GM18907 (cell line): ENCODE measurements around the gene RAPGEF4.

Experiments used
- ATAC-seq: cut with Tn5 transposase; IDR thresholded peaks from one replicate; pipeline ENCODE4 v1.9.1; 2021; ENCODE audit warnings: mild to moderate bottlenecking, moderate library complexity; ENCODE audit not compliant: unreplicated experiment

RAPGEF4 gene

GRCh38 chr2:172821370-172822338 is 86.0 kb downstream of the RAPGEF4 start:
- no peak for ATAC-seq

DNA sequence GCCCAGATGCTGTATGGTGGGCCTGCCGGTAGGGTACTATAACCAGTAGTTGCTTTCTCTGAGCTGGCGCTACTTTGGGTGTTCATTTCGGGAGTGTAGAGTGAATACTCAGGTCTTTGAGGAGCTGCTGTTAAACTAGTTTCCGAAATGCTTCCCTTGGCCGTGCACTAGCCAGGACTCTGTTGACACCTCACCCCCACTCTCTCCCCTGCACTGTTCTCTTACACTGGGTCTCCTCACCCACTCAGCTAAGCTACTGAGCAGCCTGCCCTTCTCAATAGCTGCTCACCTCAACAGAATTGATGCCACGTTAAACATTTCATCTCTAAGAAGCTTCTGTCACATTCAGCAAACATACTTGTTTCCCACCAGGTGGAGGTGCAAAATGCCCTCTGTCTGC is 86.9 kb downstream of the RAPGEF4 start:
- no peak for ATAC-seq

DNA sequence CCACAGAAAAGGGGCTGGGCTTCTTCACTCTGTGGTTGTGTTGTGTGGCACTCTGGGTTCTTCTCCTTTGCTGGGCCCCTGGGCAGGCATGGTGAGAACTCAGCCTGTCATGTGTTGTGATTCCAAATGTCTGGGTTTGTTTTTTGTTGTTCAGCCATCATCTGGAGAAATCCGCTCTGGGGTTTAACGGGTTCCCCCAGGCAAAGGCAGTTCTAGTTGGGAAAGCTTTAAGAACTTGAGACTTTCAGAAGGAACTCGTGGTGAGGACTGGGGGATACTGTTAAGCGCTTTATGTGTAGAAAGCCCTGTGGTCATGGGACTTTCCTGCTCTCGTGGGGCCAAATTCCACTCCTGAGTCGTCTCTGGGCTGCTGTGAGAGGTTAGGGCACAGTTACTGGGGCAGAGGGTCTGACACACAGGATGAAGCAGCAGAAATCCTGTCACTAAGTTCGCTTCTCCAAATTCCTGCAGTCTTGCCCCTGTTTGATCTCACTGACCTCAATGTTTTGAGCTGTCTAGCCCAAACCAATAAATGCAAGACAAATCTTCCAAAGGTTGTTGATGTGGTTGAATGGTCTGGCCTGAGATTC is 87.7 kb downstream of the RAPGEF4 start:
- ATAC-seq, result no peak

- no peak for ATAC-seq
Observed at GRCh38 chr2:172826522-172826921, 90.9 kb downstream of the RAPGEF4 start.

DNA sequence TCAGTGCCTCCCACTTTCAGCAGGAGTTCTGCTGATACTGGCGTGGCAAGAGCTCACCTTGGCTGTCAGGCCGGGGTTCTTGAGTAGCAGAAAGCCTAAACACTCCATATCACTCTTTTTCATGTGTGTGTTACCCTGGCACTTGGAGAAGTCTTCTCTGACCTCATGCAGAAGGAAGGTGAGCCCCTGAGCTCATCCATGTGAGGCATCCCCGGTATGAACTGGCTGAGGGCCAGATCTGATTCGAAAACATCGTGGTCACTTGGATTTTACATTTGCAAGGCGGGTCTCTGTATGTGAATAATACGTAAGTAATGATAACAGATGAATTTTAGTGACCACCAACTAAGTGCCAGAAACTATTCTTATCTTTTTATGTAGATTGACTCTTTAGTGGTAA is 93.6 kb downstream of the RAPGEF4 start:
- no peak for ATAC-seq

DNA sequence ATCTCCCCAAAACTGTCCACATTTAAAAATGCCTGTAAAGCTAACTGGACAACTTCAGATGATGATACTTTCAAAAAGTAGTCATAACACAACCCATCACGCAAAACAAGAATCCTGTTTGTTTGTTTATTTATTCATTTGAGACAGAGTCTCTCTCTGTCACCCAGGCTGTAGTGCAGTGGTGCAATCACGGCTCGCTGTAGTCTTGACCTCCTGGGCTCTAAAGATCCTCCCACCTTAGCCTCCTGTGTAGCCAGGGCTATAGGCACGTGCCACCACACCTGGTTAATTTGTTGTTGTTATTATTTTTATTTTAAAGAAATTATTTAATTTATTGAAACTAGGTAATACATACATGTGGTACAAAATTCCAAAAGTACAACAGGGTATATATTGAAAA is 94.8 kb downstream of the RAPGEF4 start:
- ATAC-seq, result no peak

DNA sequence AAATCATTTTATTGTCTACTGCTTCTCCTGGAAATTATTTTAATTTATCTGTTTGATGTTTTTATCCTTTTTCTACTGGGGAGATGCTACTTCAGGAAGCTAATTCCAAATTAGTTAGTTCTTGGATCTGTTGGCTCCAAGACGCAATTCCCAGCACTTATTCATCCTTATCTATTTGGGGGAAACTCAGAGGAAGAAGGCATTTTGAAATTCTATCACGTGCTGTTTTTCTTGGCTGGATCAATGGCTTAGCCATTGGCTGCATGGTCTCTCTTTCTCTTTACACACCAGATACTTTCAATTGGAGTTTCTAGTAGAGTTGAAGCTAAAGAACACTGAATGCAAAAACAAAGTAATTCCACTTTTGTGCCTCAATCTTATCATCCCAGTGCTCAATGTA is 98.3 kb downstream of the RAPGEF4 start:
- ATAC-seq, result no peak

GRCh38 chr2:172834881-172835280 is 99.2 kb downstream of the RAPGEF4 start:
- no peak for ATAC-seq

DNA sequence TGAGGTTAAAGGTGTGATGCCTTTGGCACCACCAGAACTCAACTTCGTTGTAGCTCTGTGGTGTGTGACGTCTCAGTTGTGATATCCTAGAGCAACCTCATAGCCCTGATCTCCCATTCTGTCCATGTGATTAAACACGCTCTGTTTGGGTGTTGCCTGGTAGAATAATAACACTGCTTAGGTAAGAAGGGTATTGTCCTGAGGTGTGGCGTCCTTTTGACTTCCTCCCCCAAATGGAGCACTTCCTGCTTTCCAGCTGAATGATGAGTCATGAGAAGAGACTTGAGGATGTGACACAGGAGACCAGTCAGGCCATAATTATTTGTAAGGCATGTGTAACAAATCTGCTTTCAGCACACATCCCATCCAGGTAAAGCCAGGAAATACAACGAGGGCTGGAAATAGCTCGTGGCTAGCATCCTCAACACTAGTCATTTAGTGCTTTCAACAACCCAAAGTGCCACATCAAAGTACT is 100.7 kb downstream of the RAPGEF4 start:
- no peak for ATAC-seq

- ATAC-seq, result no peak
Observed at GRCh38 chr2:172836827-172837226, 101.2 kb downstream of the RAPGEF4 start.

GRCh38 chr2:172839446-172839845 is 103.8 kb downstream of the RAPGEF4 start:
- no peak for ATAC-seq

GRCh38 chr2:172842511-172843265 is 107.0 kb downstream of the RAPGEF4 start:
- no peak for ATAC-seq

GRCh38 chr2:172843266-172843582 is 107.6 kb downstream of the RAPGEF4 start:
- no peak for ATAC-seq

DNA sequence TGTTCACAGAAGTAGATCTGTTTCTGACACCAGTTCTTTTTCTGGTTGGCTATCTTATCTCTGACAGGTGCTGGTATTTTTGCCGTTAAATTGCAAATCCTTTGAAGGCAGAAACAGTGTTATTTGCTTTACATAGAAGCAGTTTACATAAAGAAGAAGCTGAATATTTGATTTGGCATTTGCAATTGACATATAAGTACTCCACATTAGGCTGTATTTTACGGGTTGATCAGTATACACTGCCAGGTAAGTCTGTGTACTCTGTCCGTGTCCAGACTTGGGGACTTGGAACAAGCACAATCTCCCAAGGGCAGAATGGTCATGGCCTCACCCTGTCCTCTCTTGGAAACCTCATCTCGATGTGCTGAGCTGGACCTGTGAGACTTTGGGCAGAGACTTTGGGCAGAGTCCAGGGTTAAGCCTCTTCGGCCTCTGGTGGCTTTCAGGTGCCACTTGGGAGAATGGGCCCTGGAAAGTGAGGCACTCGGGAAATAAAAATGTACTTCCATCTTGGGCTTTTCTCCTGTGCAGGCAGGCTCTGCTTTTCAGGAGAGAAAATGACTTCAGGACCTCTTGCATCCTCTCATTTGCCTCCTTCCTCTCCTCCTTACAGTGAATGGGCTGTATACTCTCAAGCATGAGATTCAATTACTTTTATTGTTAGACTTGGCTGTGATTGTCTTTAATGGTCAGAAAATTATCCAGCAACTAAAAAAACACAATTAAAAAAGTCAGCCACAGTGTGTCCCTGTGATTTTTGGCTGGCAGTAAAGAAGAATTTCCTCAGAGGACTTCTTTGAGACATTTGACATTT is 108.5 kb downstream of the RAPGEF4 start:
- no peak for ATAC-seq

GRCh38 chr2:172845028-172845630 is 109.5 kb downstream of the RAPGEF4 start:
- no peak for ATAC-seq

- ATAC-seq, result no peak
Observed at GRCh38 chr2:172846551-172846950, 110.9 kb downstream of the RAPGEF4 start.

- no peak for ATAC-seq
Observed at GRCh38 chr2:172847188-172847587, 111.5 kb downstream of the RAPGEF4 start.

DNA sequence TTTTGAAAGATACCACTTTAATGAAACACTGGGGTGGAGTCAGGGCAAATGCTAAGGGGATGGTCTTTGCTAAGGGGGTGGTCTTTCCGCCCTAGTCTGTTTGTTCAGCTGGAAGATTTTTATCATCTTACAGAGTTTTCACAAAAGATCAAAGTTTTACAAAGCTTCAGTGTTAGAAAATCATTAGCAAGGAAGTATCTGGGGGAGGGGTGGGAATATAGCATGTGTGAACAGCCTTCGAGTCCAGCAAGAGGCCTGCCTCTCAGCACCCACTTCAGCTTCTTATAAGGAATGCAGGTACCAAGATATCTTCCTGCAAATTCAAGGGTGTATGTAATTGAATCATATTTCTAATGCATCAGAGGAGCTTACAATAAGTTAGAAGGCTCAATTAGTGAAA is 112.9 kb downstream of the RAPGEF4 start:
- ATAC-seq, result no peak

GRCh38 chr2:172849519-172850217 is 114.0 kb downstream of the RAPGEF4 start:
- ATAC-seq, result no peak

DNA sequence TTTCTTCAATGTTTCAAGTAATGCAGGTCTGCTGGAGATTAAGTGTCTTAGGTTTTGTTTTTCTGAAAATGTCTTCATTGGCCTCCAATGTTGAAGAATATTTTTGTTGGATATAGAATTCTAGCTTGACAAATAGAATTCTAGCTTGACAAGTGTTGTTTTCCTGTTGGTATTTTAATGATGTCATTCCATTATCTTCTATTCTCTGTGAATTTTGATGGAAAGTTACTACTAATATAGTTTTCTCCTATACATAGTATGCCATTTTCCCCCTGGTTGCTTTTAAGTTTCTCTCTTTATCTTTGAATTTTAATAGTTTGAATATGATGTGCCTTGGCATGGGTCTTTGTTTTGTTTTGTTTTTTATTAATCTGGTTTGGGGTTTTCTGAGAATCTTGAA is 119.9 kb downstream of the RAPGEF4 start:
- no peak for ATAC-seq
